GM19452 (cell line): ENCODE measurements around the gene UCKL1.

ENCODE experiments used
- ATAC-seq: cut with Tn5 transposase; IDR thresholded peaks from one replicate; pipeline ENCODE4 v1.9.1; 2021; ENCODE audit not compliant: unreplicated experiment

UCKL1 gene

DNA sequence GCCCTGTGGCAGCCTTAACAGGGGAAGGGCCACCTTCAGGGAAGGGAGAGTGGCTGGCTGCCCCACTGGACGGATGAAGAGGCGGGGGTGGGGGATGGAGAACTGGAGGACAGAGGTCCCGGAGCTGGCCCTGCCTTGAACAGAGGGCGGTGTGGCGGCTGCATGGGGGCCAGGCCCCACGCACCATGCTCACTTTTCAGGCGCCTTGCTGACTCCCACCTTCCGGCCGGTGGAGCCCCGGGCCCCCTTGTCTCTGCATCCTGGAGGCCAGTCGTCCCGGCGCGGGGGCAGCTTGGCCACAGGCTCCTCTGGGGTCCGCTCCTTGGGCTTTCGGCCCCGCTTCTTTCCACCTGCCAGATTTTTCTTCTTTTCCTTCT, 3.5 kb upstream of the UCKL1 start:
- ATAC-seq: no peak

DNA sequence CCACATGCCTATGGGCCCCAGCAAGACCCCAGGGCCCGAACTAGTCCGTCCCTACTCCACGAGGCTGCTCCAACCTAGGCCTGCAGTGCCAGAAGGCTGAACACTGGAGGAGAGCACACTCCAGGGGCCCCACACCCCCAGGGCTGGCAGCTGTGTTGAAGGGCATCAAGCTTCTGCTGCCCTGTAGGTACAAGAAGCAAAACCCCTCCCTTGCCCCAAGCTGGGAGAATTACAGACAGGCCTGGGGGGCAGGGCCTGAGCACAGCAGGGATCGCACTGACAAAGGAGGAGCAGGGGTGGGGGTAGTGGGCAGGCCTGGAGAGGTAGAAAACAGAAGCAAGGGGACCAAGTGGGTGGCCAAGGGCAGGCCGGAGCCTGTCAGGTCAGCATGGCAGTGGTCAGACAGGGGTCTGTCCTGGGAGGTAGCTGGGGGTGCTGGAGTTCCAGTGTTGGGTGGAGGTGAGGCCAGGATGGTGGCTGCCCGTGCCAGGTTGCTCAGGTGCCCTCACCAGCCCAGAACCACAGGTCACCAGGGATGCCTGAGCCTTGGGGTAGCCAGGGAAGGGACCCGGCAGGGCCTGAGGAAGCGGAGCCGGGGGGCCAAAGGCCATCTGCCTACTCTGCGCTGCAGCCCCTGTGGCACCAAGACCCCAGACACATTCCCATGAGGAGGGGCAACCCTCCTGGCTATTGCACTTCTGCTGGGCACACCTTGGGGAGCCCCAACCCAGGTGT, 2.9 kb upstream of the UCKL1 start:
- ATAC-seq: no peak

DNA sequence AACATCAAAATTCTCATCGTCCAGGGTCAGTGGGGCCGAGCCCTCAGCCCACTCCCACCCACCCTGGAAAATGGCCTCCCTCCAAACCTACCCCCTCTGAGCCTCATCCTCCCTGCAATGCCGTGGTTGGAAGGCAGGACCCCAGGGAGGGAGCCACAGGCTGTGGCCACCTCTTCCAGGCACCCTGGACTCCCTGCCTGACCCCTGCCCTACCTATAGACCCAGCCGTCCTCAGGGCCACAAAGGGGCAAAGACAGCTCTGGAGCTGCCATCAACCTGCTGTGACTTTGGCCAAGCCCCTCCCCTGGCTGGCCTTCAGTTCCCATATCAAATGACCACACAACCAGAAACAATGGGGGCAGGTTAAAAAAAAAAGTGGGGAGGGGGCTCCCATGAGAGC, 2.3 kb upstream of the UCKL1 start:
- no peak for ATAC-seq

DNA sequence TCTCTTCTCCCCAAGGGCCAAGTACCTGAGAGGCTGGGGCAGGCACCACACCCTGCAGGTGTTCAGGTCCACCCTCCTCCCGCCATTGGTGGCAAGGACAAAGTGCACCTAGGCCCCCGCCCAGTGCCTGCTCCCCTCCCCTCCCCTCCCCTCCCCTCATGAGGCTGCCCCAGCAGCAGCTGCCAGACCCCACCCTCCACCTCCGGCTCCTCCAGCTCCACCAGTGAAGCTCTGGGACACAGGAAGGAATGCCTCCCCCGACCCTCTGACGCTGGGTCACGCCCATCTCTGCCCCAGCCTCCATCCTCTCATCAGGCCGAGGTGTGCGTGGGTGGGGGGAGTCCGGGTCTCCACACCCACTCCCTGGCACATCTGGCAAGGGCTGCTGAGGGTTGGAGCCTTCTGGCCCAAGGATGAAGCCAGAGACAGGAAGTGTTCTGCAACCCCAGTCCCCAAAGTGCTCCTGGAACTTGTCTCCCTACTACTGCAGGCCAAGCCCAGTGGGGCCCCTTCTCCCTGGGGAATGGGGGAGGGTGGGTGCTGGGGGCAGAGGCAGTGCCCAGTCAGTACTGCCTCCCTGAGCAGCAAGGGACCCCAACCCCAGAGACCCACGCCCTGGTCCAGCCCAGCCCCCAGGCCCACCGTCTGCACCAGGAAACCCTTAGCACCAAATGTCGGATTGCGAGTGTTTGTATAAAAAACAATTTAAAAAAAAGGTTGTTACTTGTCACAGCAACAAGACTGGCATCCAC, 1.6 kb upstream of the UCKL1 start:
- ATAC-seq: no peak

DNA sequence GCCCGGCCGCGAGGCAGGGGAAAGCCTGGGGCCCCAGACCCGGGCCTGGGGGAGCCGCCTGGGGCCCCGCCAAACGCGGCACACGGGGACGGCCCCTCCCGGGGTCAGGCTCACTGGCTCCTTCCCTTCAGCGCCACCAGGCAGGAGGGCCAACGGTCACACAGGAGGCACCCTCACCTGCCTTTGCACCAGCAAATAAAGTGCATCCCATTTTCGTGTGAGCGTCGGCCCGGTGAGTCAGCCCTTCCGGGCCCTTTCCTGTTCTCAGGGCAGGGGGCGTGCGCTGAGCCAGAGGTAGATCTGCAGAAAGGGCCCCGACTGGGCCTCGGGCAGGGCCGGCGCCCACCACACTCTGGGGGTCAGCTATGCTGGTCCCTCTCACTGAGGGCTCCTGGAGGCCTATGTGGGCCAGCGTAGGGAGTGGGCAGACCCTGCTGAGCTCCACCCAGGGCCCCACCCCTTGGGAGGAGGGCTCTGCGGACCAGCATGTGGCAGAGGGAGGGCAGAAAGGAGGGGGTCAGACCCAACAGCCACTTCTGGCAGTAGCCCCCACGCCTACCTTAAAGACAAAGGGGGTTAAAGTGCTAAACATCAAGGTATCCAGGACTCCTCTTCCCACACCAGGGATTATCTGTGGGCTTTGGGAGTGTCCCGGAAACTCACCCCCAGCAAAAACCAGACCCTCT, 931 bp upstream of the UCKL1 start:
- no peak for ATAC-seq

DNA sequence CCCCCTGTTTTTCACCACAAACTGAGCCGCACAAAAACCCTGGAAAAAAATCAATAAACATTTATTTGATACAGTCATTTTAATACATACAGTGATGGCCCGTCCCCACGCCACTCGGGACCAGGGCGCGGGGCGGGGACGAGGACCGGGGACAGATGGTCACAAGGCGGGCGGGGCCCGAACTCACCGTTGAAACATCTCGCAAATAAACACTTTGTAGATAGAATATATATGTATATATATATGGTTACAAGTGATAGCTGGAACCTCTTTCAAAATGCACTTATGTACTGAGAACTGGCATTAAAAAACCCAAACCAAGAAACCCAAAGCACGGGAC, 418 bp upstream of the UCKL1 start:
- ATAC-seq: no peak

DNA sequence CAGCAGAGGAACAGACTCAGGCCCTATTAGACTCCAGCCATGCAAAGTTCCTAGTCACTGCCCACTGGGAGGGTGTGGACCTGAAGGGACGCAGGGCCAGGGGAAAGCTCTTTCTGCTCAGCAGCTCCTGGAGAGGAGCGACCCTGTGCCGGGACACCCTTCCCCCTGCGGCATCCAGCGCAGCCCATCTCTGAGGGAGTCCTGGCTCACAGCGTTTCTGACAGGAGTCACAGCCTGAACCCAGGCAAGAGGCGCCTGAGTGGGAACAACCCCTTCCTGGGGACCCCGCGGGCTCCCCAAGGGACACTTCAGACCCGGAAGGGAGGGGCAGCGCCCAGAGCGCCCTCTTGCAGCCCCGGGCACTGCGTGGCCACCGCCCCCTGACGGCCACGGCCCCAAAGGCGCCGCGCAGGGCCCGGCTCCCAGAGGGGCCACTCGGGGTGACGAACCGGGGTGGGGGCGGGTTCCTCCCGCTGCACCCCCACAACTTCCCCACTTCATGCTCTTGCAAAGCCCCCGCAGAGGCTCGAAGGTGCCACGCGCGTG, 862 bp downstream of the UCKL1 start:
- ATAC-seq: no peak

DNA sequence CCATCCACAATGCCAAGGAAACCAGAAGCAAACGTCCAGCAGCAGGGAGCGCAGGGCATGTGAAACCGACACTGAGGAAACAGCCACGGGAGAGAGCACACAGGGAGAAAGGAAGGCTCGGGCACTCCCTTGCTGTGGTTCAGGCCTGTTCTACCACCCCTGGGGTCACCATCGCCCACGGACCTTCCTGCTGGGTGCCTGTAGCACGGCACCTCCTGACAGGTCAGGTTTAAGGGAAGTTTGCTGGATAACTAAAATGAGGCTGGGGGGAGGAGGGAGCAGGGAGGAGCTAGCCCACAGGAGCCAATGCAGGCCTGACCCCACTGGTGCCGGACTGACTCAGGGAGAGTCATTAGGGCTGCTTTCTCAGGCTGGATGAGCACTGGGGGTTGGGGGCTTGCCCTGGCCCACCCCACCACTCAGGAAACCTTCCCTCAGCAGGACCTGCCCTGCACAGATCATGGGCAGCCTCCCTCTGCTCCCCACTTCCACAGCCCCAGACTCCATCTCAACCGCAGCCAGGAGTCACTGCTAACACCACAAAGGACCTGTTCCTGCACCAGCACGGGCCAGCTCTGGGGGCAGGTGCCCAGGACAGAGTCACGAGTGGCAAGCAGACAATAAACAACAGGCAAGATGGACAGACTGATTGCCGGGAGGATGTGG, 2.3 kb downstream of the UCKL1 start:
- no peak for ATAC-seq

DNA sequence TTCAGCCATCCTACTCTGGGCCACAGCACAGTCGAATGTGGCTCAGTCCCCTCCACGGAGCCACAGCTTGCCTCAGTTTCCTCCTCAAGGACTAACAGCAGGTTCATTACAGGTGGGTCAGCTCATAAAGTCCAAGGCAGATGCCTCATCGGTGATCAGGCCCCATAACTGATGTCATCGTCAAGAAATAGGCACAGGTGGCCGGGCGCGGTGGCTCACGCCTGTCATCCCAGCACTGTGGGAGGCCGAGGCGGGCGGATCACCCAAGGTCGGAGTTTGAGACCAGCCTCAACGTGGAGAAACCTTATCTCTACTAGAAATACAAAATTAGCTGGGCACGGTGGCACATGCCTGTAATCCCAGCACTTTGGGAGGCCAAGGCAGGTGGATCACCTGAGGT, 3.4 kb downstream of the UCKL1 start:
- no peak for ATAC-seq

DNA sequence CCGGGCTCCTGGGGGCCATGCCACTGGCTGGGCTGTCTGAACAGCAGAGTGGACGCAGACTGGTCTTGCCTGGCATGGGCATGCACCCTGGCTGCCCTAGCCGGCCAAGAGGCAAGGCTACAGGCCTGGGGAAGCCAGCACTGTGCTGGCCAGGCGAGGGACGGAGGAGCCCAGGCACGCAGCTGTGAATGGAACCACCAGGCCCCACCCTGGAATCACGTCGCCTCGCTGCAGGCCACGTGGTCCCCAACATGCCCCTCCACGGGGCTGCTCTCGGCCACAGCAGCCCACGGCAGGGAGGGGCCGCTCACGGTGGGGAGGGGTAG, 4.0 kb downstream of the UCKL1 start:
- no peak for ATAC-seq

DNA sequence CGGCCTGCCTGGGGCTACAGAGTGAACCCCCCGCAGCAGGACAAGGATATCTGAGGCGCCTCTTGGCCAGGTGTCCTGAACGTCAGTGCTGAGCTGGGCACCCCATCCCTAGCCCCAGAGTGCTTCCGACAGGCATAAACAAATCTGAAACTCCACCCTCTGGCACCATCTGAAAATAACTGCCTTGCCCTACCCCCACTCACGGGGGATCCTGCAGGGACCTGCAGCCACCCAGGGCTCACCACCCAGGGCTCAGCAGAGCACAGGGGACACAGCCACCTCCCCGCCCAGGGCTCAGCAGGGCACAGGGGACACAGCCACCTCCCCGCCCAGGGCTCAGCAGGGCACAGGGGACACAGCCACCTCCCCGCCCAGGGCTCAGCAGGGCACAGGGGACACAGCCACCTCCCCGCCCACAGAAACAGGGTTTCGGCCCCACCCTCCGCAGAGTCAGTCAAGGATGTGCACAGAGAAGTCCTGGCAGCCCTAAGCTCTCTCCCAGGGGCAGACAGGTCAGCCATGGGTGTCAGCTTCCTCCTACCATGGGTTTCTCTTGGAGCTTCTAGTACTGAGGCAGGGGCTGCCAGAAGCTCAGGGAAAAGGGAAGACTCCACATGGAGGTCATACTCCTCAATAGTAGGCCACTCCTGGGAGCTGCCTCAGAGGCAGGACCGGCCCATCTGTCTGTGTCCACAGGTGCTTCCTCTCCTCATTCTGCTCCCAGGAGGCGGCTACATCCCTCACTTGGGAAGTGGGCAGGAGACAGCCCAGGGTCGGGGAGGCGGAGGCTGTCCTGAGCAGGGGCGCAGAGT, 4.6 kb downstream of the UCKL1 start:
- no peak for ATAC-seq

DNA sequence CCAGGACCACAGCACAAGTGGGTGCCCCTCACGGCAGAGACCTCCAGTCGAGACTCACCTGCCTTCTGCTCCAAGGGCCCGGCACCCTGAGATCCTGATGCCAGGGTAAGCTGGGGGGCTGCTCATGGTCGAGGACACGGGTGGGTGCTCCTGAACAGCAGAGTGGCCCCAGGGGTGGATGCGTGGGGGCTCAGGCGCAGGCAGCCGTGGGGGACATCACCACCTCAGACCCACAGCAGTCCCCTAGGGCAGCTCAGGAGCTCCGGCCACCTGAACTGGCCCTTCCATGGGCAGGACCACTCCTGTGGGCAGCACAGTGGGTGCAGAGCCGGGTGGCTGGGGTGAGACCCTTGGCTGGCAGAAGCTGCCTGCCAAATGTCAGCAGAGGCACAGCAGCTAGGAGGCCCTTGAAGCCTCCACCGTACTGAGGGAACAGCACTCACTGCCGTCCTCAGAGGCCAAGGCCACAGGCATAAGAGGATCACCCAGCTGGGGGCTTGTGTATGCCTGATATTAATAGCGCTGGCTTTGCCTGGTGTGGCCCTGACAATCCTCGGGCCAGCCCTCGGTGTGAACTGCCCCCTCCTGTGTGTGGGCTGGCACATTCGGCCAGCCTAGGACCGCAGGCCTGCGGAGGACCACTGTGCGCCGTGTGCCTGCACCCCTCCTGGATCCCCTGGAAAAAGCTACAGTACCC, 5.4 kb downstream of the UCKL1 start:
- no peak for ATAC-seq

DNA sequence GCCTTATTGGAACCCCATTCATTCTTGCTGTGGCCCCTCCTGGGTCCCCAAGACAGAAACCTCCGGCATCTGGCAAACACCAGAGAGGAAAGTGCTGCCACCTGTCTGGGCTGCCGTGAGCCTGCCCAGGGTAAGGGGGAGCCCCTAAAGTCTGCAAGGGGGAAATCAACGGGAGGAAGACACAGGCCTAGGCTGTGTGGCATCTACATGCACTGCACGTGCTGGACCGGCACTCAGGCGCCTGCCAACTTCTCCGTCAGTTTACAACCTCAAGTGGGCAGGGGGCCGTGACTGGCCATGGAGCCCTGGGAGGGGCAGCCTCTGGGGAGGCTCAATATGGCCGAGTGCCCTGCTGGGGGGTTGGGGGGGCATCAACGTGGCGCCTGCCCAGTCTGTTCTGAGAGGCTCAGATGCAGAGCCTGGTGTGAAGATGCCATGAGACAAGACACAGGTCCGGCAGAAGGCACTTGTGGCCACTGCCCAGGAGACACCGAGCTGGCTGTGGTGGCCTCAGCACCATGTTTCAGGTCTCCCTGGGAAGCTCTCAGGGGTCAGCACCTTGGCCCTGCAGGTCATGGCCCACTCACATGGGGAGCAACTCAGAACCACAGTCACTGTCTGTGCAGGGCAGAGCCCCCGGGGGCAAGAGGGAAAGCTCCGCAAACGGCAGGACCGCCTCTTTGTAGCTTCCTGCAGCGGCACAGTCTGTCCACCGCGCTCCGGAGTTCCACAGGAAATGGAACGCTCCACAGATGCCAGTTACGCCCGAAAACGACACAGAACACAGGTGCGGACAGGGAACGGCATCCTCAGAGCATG, 8.4 kb downstream of the UCKL1 start:
- ATAC-seq: no peak

DNA sequence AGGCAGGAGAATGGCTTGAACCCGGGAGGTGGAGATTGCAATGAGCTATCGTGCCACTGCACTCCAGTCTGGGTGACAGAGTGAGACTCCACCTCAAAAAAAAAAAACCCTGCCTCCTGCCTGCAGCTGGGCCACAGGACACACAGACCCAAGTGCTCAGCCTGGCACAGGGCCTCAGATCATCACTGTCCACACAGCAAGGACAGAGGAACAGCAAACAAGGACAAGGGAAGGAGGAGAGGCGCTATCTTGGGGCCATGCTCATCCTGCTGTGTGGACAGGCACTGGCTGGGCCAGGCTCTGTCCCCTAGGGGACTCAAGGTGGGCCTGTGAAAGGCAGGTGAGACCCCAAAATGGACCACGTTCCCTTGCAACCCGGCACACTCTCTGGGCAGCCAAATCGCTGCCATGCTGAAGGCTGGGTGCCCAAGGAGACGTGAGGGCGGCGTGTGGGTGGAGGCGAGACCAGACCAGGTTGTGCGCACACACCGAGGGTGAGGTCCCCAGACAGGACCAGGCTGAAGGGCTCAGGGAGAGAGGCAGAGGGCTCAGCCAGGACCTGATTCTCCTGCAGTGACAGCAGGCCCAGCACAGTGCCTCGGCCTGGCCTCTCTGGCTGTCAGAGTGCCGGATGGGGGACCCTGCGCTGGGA, 9.1 kb downstream of the UCKL1 start:
- ATAC-seq: no peak

DNA sequence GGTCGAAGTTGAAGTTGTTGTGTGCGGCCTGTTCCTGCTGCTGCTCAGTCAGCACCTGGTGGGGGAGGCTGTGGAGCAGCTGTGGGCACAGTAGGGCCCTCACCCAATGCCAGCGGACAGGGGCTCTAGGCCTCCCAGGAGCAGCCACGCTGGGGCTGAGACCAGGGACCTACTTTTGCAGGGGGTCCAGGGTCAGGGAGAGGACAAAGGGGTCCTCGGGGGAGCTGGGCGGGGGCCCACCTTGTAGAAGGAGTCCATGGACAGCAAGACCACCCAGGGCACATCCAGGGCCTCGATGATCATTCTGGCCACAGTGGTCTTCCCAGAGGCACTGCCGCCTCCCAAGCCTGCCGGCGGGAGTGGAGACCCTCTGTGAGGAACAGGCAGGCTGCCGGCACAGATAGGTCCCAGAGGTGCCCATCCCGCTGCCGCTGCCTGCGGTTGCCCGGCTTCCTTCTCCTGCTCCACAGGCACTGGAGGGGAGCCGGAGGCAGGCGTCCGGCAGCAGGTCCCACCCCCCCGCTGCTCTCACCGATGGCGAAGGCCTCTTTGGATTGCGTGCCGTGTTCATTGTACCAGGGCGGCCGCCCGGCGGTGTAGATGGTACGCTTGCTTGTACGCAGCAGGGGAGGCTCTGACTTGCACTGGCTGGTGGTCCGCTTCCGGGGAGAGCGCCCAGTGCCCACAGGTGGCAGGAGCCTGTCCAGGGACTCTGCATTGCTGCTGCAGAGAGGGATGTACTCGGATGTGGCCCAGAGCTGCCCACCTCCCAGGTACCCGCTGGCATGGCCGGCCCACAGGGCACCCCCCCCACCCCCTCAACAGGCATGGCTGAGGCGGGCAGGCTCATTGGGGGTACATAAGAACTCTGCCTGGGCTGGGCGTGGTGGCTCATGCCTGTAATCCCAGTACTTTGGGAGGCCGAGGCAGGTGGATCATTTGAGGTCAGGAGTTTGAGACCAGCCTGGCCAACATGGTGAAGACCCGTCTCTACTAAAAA, 10.0 kb downstream of the UCKL1 start:
- ATAC-seq: no peak

DNA sequence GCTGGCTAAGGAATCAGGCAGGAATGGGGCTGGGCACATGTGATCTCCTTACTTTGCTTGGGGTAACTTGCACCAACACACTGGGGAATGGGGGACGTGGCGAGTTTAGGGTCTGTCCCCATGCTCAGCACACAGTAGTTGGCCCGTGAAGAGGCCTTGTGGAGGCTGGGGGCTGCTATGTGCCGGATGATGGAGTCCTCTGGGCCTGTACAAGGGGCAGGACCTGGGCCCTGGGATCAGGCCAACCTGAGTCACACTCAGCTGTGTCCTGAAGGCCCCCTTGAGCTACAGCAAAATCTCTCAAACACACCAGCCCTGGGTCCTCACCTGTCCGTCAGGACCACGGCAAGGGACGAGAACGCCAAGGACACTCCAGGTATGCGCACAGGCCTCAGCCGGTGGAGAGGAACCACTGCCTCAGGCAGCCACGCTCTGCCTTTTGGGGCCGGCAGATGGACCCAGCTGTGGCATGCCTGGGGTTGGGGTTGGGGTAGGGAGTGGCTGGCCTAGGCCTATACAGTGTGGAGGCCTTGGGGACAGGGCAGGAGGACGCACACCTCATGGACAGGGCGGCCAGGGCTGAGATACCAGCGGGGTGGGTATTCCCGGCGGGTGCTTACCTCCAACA, 11.1 kb downstream of the UCKL1 start:
- no peak for ATAC-seq
